ENCODE data around the gene INSC.

GRCh38 chr11:15258433-15259165 lies 143.9 kb downstream of the INSC start:
- TF ChIP-seq POLR2A (IDR thresholded peaks at IDR 0.05): no peak
- TF ChIP-seq CTCF (IDR thresholded peaks at IDR 0.05): no peak
- no peak for TF ChIP-seq EP300 (IDR thresholded peaks at IDR 0.05)

Data from ovary (tissue), 3 donors.